Loucy (cell line): ENCODE data around the gene MMRN2.

Experiments used
- H2AFZ ChIP-seq: fragments of 200-600 bp; sonication (generic); 2 replicates; pipeline ENCODE4 v1.6.0; 2016; ENCODE audit warnings: antibody characterized with exemption, mild to moderate bottlenecking, low read length, moderate library complexity
- H3F3A ChIP-seq: fragments of 200-600 bp; 2 replicates; pipeline ENCODE4 v1.6.0; 2016; ENCODE audit warnings: antibody characterized with exemption, low read depth, mild to moderate bottlenecking
- H3K27me3 ChIP-seq: fragments of 200-600 bp; sonication (generic); 2 replicates; pipeline ENCODE4 v1.6.1; 2014; ENCODE audit warnings: low read length, mild to moderate bottlenecking; ENCODE audit not compliant: insufficient read depth, poor library complexity, severe bottlenecking
- H3K36me3 ChIP-seq: fragments of 200-600 bp; sonication (generic); 2 replicates; pipeline ENCODE4 v1.6.1; 2016; ENCODE audit warnings: low read length; ENCODE audit not compliant: insufficient read depth
- H3K4me1 ChIP-seq: fragments of 200-600 bp; sonication (generic); 2 replicates; pipeline ENCODE4 v1.5.1; 2014; ENCODE audit warnings: low read length, mild to moderate bottlenecking; ENCODE audit not compliant: insufficient read depth, poor library complexity, severe bottlenecking
- H3K4me2 ChIP-seq: fragments of 200-600 bp; sonication (generic); 2 replicates; pipeline ENCODE4 v1.6.0; 2014; ENCODE audit warnings: antibody characterized with exemption, low read length, low read depth, mild to moderate bottlenecking; ENCODE audit not compliant: poor library complexity, severe bottlenecking
- H3K4me3 ChIP-seq: fragments of 200-600 bp; sonication (generic); 2 replicates; pipeline ENCODE4 v1.5.1; 2014; ENCODE audit warnings: low read length, mild to moderate bottlenecking, mixed read lengths; ENCODE audit not compliant: poor library complexity, severe bottlenecking
- H3K79me2 ChIP-seq: fragments of 200-600 bp; sonication (generic); 2 replicates; pipeline ENCODE4 v1.6.1; 2014; ENCODE audit warnings: low read length; ENCODE audit not compliant: insufficient read depth
- H3K9ac ChIP-seq: fragments of 200-600 bp; sonication (generic); 2 replicates; pipeline ENCODE4 v1.6.0; 2014; ENCODE audit warnings: mild to moderate bottlenecking, low read depth, low read length, moderate library complexity; ENCODE audit not compliant: poor library complexity, severe bottlenecking
- H3K9me2 ChIP-seq: fragments of 200-600 bp; sonication (generic); replicated peaks from 2 replicates; pipeline ENCODE4 v1.6.1; 2016; ENCODE audit warnings: low read depth, low read length, mixed read lengths
- H3K9me3 ChIP-seq: fragments of 200-600 bp; sonication (generic); 2 replicates; pipeline ENCODE4 v1.6.1; 2014; ENCODE audit warnings: mild to moderate bottlenecking, antibody characterized with exemption, low read length, low read depth; ENCODE audit not compliant: insufficient read depth
- H4K20me1 ChIP-seq: fragments of 200-600 bp; sonication (generic); 2 replicates; pipeline ENCODE4 v1.6.0; 2014; ENCODE audit warnings: antibody characterized with exemption, low read length, mild to moderate bottlenecking; ENCODE audit not compliant: insufficient read depth, poor library complexity, severe bottlenecking
- EZH2phosphoT487 ChIP-seq: fragments of 200-600 bp; IDR thresholded peaks from 2 replicates; pipeline ENCODE4 v1.6.1; 2018; ENCODE audit warnings: antibody characterized with exemption, mild to moderate bottlenecking, moderate library complexity, borderline replicate concordance
- TF ChIP-seq, protein P1 (sequence below): fragments of 200-600 bp; sonication (generic); conservative IDR thresholded peaks from 2 replicates; pipeline ENCODE4 v1.5.1; 2014; ENCODE audit warnings: mild to moderate bottlenecking, antibody characterized with exemption, low read length

The MMRN2 gene

DNA sequence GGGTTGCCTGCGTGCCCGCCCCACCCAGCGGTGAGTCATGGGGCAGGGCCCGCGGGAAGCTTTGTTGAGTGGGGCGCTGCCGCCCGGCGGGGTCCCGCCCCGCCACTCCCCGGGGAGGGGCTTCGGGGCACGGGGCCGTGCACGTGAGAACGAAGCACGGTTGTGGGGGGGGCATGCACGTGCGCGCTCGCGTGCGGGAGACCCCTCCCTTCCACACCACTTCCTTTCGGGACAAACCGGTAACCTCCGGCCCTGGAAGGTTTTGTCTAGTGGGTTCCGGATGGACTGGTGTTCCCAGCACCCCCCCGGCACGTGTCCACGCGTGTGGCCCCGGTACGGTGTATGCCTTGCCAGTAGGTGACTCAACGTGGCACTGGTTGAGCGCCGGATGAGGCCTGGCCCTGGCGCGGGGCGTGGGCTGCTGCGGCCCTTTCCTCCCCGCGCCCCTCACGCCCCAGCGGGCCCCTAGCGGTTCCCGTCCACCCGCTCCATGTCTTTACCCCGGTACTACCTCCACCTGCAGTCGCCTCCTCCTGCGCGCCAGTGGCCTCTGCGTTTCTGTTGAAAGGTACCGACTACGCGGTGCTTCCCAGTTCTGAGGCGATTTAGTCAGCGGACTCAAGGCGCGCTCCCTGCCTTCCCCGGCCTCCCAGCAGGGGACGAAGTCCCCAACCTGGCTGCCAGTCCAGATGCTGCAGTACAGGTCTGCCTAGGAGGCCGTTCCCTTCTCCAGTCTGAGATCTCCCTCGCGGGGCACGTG lies 14.0 kb upstream of the MMRN2 start:
- H2AFZ ChIP-seq, result no peak overlapping the region
- no peaks in the 10 kb centered on the region for H3K9me3 ChIP-seq
- no peak overlapping the region for H3K4me2 ChIP-seq
- H4K20me1 ChIP-seq, result no peaks in the 10 kb centered on the region
- no peaks in the 10 kb centered on the region for H3K79me2 ChIP-seq
- no peaks in the 10 kb centered on the region for H3K27me3 ChIP-seq
- no peaks in the 10 kb centered on the region for H3K9me2 ChIP-seq
- no peak overlapping the region for H3K4me3 ChIP-seq
- peaks cover 4% of the 10 kb centered on the region for H3K4me1 ChIP-seq
- H3K9ac ChIP-seq, result no peak overlapping the region
- no peaks in the 10 kb centered on the region for H3F3A ChIP-seq
- no peaks in the 10 kb centered on the region for H3K36me3 ChIP-seq
- no peak for TF ChIP-seq EZH2phosphoT487

DNA sequence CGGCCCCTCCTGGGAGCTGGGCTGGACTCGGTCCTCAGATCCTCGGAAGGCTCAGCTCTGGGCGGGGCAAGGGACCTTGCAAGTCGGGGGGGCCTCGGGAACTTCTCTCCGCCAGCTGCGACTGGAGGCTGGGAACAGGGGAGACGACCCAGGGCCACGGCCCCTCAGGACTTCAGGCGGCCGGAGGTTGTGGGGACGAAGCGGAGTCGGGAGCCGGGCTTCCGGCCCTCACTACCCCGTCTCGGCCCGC lies 13.5 kb upstream of the MMRN2 start:
- Histone ChIP-seq H3K36me3 (no peaks in the 10 kb centered on the region), H4K20me1 (no peaks in the 10 kb centered on the region), H3K4me2 (no peak overlapping the region), H3K9me3 (no peaks in the 10 kb centered on the region), H2AFZ (no peak overlapping the region), H3K9me2 (no peaks in the 10 kb centered on the region), H3K4me1 (peaks cover 5% of the 10 kb centered on the region), H3K4me3 (no peak overlapping the region), H3K9ac (no peak overlapping the region), H3K27me3 (no peaks in the 10 kb centered on the region), H3K79me2 (no peaks in the 10 kb centered on the region), H3F3A (no peaks in the 10 kb centered on the region)
- no peak for TF ChIP-seq EZH2phosphoT487
- TF ChIP-seq, protein P1, sequence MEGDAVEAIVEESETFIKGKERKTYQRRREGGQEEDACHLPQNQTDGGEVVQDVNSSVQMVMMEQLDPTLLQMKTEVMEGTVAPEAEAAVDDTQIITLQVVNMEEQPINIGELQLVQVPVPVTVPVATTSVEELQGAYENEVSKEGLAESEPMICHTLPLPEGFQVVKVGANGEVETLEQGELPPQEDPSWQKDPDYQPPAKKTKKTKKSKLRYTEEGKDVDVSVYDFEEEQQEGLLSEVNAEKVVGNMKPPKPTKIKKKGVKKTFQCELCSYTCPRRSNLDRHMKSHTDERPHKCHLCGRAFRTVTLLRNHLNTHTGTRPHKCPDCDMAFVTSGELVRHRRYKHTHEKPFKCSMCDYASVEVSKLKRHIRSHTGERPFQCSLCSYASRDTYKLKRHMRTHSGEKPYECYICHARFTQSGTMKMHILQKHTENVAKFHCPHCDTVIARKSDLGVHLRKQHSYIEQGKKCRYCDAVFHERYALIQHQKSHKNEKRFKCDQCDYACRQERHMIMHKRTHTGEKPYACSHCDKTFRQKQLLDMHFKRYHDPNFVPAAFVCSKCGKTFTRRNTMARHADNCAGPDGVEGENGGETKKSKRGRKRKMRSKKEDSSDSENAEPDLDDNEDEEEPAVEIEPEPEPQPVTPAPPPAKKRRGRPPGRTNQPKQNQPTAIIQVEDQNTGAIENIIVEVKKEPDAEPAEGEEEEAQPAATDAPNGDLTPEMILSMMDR, result no peak

DNA sequence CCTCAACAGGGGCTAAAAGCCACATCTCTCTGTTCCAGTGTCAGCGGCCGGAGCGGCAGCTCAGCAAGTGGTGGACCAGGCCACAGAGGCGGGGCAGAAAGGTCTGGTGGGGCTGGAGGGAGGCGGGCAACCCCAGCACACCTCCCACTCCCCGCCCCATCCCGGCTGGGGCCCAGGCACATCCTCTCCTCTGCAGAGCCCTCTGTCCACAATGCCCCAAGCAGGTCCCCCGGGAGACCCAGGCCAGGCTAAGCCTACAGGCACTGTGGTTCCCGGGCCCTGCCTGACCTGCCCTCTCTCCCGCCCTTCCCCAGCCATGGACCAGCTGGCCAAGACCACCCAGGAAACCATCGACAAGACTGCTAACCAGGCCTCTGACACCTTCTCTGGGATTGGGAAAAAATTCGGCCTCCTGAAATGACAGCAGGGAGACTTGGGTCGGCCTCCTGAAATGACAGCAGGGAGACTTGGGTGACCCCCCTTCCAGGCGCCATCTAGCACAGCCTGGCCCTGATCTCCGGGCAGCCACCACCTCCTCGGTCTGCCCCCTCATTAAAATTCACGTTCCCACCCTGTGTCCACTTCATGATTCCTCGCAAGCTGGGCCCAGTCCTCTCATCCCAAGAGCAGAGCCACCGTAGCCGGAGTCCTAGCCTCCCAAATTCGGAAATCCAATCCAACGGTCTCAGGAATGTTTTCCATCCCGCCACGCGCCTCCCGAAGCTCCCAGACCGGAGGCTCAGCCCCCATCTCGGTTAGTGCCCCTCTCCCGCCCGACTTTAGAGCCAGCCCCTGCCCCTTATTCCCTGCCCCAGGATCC lies 13.0 kb upstream of the MMRN2 start:
- H3K79me2 ChIP-seq, result no peaks in the 10 kb centered on the region
- no peaks in the 10 kb centered on the region for H3K9me3 ChIP-seq
- H4K20me1 ChIP-seq, result no peaks in the 10 kb centered on the region
- no peak overlapping the region for H2AFZ ChIP-seq
- no peaks in the 10 kb centered on the region for H3K9me2 ChIP-seq
- H3K27me3 ChIP-seq, result no peaks in the 10 kb centered on the region
- H3K4me2 ChIP-seq, result no peak overlapping the region
- no peaks in the 10 kb centered on the region for H3F3A ChIP-seq
- no peaks in the 10 kb centered on the region for H3K36me3 ChIP-seq
- no peak overlapping the region for H3K4me3 ChIP-seq
- H3K9ac ChIP-seq, result no peak overlapping the region
- peaks cover 5% of the 10 kb centered on the region for H3K4me1 ChIP-seq
- TF ChIP-seq, protein P1, result no peak
- no peak for TF ChIP-seq EZH2phosphoT487
